GM21737 (cell line): ENCODE data around the gene ACAP2.

Source experiments
- ATAC-seq: cut with Tn5 transposase; IDR thresholded peaks from one replicate; pipeline ENCODE4 v1.9.1; 2021; ENCODE audit warnings: mild to moderate bottlenecking, moderate library complexity; ENCODE audit not compliant: unreplicated experiment

ACAP2 gene

GRCh38 chr3:195263193-195263924, 179.5 kb downstream of the ACAP2 start:
- ATAC-seq: no peak

GRCh38 chr3:195261925-195262324, 180.9 kb downstream of the ACAP2 start:
- ATAC-seq: no peak

- ATAC-seq: peak; percentile 1
These were observed 182.4 kb downstream of the ACAP2 start for GRCh38 chr3:195260280-195260905.

- peak; percentile 70 for ATAC-seq
These were observed 183.1 kb downstream of the ACAP2 start for GRCh38 chr3:195259475-195260279.

GRCh38 chr3:195259154-195259474, 183.7 kb downstream of the ACAP2 start:
- no peak for ATAC-seq

DNA sequence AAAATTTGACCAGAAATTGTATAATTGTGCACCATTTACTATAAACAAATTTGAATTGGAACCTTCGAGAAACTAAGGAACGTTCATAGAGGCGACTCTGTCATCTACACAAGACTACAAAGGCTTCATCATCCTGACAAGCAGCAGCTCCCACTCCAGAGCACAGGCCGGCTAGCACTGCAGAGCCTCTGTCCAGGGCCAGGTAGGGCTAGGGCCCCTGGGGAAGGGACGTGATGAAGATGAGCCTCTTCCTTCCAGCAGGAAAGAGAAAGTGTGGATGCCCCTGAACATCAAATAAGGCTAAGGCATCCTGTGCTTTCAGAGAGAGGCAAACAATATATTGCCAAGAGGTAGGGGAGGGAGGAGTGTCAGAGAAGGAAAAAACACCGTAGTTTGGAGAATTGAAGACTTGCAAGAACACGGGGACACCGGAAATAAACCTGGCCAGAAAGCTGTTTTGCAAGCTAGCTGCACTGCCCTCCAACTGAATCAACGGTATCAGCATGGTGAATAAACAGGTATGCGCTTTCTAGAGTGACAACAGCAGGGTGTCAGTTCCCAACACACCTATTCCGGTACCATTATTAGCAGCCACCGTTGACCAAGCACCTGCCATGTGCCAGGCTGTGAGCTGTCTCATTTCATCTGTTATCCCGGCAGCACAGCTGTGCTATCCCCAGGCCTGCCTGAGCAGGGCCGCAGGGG, 184.2 kb downstream of the ACAP2 start:
- no peak for ATAC-seq

DNA sequence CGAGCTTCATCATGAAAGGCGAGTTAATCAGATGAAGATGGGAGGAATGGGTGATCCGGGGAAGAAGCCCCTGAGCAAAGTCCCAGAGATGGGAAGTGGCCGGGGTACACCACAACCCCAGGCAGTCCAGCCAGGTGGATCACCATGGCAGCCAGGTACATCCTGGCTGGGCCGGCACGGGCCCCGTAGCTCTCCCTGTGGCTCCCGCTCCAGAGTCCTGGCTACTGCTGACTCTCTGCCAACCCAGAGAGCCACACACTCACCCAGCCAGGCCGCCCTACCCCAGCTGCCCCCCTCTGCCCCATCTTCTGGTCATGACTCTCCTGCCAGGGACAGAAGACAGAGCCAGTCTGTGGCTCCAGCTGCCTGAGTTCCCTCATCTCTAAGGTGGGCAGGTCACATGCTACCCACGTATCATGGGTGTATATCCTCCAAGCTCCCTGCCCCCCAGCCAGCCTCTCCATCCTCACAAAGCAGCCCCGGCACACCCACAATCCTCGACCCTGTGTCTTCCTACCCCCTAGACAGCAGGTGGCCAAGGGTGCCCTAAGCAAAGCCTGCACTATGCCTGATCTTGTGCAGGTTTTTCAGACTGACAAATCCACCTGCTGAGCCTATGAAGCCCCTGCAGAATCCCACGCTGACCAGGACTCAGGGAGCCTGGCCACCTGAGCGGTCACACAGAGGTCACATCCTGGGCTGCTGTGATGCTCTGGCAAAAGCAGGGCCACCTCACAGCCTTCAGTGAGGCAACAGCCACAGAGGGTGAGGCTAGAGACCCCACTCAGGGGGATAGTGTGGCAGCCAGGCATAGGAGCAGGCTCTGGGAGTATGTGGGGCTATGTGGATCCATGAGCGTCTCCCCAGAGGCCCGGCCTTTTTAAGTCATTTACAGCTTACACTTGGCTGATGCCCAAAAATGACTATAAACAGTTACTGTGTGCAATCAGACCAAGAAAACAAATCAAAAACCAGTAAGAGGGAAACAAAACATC, 185.1 kb downstream of the ACAP2 start:
- ATAC-seq: no peak

DNA sequence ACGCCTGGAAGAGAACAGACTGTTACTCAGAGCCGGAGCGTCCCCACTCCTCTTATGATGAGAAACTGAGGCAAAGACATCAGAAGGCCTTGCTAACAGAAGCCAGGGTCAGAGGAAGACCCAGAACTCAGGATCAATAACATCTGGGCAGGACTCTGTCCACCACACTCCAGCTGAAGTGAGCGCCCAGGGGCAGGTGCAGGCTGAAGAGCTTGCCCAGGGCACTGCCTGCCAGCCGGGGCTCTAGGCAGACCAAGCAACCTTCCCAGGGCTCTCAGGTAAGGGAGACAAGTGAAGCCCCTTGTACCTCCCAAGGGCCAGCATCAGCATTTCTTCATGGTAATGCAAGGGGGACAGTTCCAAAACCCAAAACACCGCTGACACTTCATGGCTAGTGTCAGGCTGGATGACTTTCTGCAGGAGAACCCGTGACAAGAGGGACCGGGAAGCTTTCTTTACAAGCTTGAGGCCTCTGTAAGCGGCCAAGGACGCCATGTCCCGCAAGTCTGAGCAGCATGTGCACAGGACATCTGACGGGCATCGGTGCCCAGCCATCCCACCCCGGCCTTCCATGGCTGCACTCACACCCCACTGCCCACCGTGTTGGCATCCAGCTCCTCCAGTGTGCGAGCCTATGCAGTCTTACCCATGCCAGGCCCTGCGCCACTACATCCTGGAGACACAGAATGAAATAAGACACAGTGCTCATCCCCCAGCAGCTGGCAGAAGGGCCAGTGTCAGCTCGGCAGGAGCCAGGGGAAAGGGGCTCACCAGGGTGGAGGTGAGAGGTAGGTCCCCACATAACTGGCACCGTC, 186.0 kb downstream of the ACAP2 start:
- no peak for ATAC-seq

- no peak for ATAC-seq
These were observed 187.0 kb downstream of the ACAP2 start for GRCh38 chr3:195255571-195256501.

DNA sequence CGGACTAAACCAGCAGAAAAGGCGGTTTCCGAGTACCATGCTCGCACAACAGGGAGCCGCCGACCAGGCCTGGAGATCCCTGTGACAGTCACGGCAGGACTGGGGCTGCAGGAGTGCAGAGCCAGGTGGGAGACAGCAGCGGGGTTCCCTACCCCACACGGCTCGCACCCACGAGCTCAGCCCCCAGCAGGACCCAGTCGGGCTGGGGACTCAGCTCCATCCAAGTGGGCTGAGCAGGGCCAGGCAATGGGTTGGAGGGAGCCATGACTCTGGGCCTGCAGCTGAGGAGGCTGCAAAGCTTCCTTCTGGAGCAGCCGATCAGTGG, 187.7 kb downstream of the ACAP2 start:
- no peak for ATAC-seq

DNA sequence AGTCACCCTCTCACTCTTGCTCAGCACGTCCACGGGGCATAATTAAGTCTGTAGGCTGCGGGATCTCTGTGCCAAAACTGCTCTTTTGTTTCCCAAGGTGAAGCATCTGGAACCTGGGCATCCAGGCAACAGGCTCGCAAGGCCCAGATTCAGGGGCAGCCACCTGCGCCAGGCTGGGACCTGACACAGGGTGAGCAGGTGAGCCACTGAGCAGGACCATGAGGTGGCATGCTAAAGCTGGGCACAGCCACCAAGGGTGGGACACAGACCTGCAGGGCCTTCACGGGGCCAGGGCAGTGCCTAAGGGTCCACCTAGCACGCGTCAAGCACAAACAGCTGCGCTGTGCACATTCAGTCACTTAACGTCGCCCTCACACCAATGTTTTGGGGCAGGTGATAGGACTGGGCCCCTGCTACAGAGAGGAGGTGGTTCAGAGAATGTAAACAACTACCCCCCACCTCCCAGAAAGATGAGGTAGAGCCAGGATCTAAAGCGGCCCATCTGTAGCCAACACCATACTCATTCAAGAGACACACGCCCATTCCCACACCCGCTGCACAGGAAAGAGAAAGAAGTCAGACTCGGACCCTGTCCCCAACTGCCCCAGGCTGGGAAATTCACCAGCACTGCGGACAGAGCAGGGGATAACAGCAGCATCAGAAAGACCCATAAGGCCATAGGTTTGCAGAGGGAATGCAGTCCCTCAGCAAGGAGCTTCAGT, 188.2 kb downstream of the ACAP2 start:
- no peak for ATAC-seq

DNA sequence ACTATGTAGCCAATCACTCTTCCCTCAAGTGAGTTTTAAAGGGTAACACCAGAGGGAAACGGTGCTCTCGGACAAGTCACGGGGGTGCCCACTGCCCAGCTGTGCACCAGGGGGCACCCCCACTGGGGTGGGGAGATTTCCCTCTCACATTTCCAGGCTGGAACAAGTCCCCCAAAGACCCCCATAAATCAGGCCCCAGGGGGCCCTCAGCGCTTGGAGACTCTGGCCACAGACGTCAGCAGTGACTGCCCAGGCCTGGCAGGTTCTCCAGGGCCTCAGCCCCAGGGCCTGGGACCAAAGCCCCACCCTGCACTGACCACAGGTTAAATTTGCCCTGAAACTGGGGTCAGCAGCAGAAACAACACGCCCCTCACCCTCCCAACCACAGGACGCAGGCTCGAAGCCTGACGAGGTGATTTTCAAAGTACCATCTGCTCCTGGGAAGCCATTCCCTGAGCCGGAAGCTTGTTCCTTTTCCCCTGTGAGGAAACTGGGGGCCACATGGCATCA, 188.8 kb downstream of the ACAP2 start:
- ATAC-seq: no peak

DNA sequence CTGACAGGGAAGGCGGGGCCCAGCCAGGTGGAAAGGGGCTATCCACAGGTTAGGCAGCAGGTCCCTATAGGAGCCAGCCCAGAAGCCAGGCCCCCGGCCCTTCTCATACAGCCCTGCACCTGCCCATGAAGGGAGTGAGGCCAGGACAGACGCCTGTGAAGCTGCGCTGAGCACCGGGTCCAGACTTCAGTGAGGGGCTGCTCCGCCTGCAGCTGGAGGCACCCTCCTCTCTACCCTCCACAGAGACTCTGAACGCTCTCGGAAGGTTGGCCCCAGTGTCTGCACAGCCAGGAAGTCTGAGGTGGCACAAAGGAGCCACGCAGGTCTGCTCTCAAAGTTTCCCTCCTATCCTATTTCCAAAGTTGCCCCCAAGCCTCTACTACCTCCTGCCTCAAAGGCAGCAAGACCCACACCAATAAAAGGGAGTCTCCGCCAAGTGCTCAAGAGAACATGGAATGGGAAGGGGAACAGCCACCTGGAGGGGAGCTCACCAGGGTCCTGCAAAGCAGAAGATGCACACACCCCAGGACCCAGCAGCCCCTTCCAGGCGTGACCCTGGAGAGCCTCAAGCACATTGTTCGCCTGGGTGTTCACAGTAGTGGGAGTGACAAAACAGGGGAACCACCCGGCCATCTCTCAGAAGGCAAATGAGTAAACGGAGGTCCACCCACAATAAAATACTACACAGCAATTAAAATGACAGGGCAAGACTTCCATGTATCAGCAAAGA, 191.3 kb downstream of the ACAP2 start:
- ATAC-seq: no peak

DNA sequence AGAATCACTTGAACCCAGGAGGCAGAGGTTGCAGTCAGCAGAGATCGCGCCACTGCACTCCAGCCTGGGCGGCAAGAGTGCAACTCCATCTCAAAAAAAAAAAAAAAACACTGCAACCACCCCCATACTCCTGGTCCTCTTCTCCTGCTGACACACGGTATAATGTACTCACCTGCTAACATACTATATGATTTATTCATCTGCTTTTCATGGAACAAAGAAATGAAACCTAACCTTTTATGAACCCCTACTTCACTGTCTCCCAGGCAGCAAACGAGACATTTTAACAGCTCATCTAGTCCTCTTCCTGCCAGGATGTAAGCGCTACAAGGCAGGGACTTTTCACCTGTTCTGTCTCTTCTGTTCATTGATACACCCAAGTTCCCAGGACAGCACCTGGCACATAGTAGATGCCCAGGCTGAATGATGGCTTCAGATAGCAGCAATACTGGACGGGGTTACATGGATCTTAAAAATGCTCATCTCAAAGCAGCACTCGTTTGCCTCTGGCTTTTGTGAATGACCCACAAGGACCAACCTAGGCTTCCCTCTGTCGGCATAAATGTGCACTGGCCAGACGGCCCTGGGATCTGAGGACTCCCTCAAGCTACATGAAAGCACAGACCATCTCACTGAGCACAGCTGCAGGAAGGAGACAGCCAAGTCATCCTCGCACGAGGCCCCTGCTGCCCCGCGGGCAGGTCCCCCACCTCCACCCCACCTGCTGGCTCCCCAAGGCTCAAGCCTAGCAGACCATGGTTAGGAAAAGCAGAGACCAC, 192.2 kb downstream of the ACAP2 start:
- ATAC-seq: no peak

DNA sequence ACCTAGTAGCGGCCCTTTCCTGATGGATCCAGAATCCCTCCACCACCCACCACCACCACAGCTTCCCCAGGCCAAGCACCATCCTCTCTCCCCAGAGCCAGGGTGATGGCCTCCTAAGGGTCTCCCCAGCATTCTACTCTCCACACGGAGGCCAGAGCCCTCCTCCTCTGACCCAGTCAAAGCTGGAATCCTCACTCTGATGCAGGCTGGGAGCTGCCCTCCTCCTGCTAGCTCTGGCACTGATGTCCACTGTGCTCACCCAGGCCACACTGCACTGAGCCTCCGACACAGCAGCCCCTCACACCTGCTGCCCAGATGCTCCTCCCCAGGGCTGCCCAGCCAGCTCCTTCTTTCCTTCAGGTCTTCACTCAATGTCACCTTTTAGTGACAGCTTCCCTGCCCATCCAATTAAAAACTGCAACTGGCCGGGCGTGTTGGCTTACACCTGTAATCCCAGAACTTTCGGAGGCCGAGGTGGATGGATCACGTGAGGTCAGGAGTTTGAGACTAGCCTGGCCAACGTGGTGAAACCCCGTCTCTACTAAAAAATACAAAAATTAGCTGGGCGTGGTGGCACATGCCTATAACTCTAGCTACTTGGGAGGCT, 192.9 kb downstream of the ACAP2 start:
- no peak for ATAC-seq
